HG03378 (cell line): ENCODE measurements around the gene RTRAF.

Source experiments
- ATAC-seq: cut with Tn5 transposase; IDR thresholded peaks from one replicate; pipeline ENCODE4 v1.9.1; 2021; ENCODE audit warnings: mild to moderate bottlenecking, moderate library complexity; ENCODE audit not compliant: unreplicated experiment

The RTRAF gene

DNA sequence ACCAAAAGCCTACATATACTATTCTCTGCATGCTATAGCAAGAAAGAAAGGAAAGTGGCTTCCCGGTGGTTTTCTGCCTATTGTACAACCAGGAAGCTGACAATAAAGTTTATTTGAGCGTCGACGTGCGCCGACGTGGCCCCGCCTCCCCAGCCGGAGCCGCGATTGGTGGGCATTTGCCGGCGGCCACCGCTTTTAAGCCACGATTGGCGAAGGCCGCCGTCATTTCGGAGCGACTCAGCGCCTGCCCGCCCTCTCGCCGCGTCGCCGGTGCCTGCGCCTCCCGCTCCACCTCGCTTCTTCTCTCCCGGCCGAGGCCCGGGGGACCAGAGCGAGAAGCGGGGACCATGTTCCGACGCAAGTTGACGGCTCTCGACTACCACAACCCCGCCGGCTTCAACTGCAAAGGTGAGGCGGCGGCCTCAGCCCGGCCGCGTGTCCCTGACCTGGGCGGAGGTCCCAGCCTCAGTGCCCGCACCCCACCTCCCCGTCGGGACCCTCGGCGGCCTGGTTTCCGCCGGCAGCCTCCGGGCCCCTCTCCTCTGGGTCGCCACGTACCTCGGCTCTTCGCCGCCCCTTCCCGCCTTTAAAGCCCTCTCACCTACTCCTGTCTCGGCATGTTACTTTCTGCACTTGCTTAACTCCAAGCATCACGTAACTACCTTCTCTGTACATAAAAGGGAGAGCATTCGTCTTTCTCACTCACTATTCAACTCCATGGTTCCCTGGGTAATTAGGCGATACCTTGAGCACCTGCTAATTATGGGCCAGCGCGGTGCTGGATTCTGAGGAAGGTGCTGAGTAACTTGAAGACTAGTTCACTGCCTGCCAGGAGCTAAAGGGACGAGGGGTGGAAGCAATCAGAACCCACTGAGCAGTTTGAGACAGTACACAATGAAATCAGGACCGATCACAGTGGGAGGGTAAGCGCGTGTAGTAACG is at the start of gene RTRAF:
RTRAF (plus strand) TSS at position 254 of the 942 bp plus-strand sequence; CDS start at position 348, 94 bp downstream.
- ATAC-seq = peak; percentile 90

DNA sequence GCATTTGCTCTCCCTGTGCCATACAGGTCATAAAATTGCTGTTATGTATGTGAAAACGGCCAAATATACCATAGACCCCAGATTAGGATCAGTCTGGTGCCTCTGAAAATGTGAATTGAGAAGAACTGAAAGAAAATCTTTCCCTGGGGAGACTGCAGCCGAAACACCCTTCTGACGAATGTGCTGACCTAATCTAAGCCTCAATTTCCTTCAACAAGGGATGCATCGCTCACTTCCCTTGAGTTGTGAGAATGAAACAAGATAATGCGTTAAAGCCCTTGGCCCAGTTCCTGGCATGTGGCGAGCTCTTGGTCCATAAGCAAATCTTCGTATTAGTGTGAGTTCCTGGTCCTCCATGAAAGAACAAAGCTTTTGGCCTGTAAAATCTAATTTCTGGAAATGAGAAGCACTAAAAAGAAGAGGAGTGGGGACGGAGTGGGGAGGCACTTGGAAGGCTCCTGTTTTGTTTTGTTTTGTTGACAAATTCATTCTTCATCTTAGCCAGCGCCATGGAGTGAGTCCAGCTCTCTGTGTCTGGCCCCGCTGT is 49.5 kb upstream of the RTRAF start:
- no peak for ATAC-seq

GRCh38 chr14:51942971-51943370 is 46.4 kb upstream of the RTRAF start:
- ATAC-seq = no peak

DNA sequence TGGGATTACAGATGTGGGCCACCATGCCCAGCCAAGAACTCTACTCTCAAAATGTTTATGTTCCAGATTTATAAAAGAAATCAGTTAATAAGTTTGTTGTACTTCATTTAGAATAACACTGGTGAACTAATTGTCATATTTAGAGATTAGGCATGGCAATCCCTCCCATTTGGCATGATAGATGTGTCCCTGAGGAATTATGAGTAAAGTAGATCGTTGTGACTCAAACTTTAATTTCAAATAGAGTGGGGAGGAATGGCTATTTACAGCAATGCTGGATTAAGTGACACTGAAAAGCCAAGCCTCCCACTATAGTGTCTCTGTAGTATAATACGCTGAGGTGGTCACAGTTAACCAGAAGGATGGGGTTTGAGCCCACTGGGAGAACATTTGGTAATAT is 39.3 kb upstream of the RTRAF start:
- ATAC-seq = no peak

DNA sequence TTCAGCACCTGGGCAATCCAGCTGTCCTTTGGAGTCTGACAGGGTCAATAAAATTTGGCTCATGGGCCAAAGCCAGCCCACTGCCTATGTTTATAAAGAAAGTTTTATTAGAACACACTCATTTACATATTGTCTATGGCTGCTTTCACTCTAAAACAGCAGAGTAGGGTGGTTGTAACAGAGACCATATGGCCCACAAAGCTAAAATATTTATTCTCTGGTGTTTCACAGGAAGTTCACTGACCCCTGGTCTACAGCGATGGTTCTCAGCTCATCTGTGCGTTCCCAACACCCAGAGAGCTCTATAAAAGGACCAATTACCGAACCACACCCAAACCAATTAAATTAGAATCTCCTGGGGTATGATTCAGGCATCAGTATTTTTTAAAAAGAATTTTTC is 37.7 kb upstream of the RTRAF start:
- ATAC-seq = no peak

DNA sequence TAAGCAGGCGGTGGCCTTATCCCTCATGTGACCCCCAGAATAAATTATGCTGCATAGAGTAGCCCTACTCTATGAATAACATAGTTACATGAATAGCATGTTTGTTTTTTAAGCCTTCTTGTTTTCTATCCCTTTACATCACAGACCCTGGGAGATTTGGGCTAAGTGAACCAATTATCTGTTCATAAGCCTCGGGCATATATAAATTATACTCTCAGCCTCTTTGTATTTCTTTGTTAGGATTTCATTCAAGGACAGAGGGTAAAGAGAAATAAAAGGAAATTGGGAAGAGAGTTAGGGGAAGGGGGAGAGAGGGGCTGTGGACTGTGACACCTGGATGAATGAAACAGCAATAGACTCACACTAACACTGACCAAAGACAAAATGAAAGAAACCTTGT is 35.3 kb upstream of the RTRAF start:
- ATAC-seq = no peak

- ATAC-seq = no peak
These were observed 34.7 kb upstream of the RTRAF start for GRCh38 chr14:51954657-51955056.

- no peak for ATAC-seq
These were observed 31.4 kb upstream of the RTRAF start for GRCh38 chr14:51957950-51958349.

DNA sequence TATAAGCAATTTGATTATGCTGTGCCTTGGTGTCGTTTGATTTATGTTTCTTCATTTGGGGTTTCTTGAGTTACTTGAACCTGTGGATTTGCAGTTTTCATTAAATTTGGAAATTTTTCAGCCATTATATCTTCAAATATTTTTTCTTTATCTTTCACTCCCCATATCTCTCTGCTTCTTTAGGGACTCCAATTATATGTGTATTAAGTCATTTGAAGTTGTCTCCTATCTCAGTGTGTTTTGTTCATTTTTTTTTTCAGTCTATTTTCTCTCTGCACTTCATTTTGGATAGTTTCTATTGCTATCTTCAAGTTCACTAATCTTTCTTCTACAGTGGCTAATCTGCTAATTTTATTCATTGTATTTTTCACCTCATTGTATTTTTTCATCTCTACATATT is 29.4 kb upstream of the RTRAF start:
- no peak for ATAC-seq

GRCh38 chr14:51960866-51961265 is 28.5 kb upstream of the RTRAF start:
- ATAC-seq = no peak

DNA sequence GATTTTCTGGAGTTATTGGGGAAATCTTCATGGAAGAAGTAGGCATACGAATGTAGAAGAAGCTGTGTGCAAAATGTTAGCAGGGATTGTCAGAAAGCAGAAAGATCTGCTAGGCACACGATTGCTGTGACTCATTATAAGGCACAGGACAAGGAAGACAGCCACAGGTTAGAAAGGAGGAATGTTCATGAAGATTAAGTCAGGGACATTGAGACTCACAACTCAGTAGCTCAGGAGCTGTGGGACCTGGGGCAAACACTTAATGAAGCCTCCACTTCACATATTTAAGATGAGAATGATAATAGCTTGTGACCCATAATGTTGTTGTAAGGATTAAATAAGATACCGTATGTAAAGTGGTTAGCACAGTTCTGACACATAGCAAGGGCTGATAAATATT is 26.6 kb upstream of the RTRAF start:
- ATAC-seq = no peak

GRCh38 chr14:51963286-51963685 is 26.1 kb upstream of the RTRAF start:
- ATAC-seq = no peak

- ATAC-seq = no peak
These were observed 21.8 kb upstream of the RTRAF start for GRCh38 chr14:51967521-51967920.

DNA sequence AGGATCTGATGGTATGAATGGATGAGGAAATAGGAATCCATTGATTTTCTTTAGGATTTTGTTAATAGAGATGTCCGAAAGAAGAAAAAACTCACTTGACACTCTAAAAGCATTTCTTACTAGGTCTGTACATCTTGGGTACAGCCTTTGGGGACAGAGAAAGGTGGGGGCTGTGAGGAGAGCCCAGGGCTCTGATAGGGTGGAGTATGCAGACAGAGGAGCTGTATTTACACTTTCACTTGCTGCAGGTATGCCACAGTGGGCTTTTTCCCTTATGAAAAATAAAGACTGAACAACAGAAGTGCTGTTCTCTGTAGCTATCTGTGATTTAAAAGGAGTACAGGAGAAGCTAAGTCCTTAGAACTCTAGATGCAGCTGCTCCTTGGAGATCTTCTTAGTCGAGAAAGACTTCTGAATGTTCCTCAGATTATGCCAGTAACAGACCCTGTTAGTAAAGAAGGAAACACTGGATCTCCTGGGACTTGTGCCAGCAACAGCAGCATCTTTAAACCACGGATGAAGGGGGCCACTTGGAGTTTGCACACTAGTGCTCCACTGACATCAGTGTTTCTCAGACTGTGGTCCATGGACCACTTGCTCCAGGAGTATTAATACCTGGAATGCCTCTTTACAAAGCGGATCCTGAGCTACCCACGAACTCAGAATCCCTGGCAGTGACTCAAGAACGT is 19.4 kb upstream of the RTRAF start:
- no peak for ATAC-seq

DNA sequence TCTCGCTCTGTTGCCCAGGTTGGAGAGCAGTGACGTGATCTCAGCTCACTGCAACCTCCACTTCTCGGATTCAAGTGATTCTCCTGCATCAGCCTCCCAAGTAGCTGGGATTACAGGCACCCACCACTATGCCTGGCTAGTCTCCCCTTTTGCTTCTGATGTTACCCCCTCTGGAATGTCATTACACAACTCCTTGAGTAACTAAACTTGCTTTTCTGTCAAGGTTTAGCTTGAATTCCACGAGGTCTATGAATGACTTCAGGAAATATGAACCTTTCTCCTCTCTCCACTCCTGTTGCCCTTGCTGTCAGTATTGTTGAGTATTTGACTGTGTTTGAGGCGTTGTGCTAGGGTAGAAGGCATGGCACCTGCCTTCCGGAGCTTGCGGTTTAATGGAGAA is 16.8 kb upstream of the RTRAF start:
- ATAC-seq = no peak

DNA sequence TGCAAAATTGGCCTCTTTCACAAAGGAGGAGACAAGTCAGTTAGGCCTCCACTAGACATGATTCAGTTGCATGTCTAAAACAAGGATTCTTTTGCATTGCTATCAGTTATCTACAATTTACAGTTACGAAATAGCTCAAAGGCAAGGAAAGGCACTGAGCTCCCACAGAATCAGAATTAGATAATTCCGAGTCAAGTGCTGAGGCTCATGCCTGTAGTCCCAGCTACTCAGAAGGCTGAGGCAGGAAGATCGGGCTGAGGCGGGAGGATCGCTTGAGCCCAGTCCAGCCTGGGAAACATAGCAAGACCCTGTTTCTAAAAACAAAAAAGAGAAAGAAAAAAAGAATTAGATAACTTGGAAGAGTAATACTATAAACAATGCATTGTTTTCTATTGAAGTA is 12.3 kb upstream of the RTRAF start:
- ATAC-seq = no peak

DNA sequence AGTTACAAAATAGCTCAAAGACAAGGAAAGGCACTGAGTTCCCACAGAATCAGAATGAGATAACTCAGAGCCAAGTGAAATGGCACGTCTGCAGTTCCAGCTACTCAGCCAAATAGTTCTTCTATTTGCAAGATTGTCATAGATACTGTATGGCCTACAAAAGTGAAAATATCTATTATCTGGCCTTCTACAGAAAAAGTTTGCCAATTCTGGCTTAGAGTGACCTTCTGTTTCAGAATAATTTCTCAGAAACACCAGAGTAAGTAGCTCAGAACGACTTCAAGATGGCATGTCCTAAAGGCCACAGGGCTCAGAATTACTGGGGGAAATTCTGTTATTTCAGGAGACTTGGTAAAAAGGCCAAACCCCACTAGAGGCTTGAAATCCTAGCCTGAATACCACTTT is 10.7 kb upstream of the RTRAF start:
- ATAC-seq = no peak

- no peak for ATAC-seq
These were observed 10.1 kb upstream of the RTRAF start for GRCh38 chr14:51979088-51979709.

GRCh38 chr14:51981218-51981854 is 8.0 kb upstream of the RTRAF start:
- ATAC-seq = peak; percentile 60

- no peak for ATAC-seq
These were observed 1.1 kb upstream of the RTRAF start for GRCh38 chr14:51988221-51988620.

GRCh38 chr14:51990488-51990887 is 1.1 kb downstream of the RTRAF start:
- no peak for ATAC-seq
